BE2C (cell line): ENCODE data around the gene RNF135.

Experiments used
- DNase-seq: peaks from one replicate; pipeline ENCODE4 v3.0.0-alpha.2; 2020
- H3K27me3 ChIP-seq: fragments of 250-450 bp; sonication (Bioruptor Pico); 2 replicates; pipeline ENCODE4 v1.5.1; 2020; ENCODE audit warnings: mild to moderate bottlenecking
- H3K36me3 ChIP-seq: fragments of 250-450 bp; sonication (Bioruptor Pico); 2 replicates; pipeline ENCODE4 v1.5.1; 2020; ENCODE audit warnings: mild to moderate bottlenecking
- H3K4me1 ChIP-seq: fragments of 250-450 bp; sonication (Bioruptor Pico); 2 replicates; pipeline ENCODE4 v1.5.1; 2020
- H3K4me3 ChIP-seq: 2 replicates; pipeline ENCODE4 v1.5.1; 2011; ENCODE audit warnings: low read depth, low read length
- H3K9me3 ChIP-seq: fragments of 250-450 bp; sonication (Bioruptor Pico); 2 replicates; pipeline ENCODE4 v1.5.1; 2020
- TF ChIP-seq, protein P1 (sequence below): IDR thresholded peaks from 2 replicates; pipeline ENCODE4 v1.5.1; 2012; ENCODE audit warnings: mild to moderate bottlenecking, low read depth, low read length

Gene RNF135

DNA sequence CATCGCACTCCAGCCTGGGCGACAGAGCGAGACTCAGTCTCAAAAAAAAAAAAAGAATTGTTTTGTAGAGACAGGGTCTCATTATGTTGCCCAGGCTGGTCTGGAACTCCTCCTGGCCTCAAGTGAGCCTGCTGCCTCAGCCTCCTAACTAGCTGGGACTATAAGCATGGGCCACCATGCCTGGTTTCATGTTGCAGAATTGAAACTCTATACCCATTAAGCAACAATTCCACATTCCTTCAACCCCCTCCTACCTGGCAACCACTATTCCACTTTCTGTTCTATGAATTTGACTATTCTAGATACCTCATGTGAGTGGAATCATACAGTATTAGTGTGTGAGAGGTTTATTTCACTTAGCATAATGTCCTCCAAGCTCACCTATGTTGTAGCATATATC is 24.5 kb downstream of the RNF135 start:
- Histone ChIP-seq H3K4me3 (no peak overlapping the region), H3K9me3 (no peaks in the 10 kb centered on the region), H3K27me3 (no peaks in the 10 kb centered on the region), H3K4me1 (no peaks in the 10 kb centered on the region), H3K36me3 (no peaks in the 10 kb centered on the region)
- TF ChIP-seq, protein P1, sequence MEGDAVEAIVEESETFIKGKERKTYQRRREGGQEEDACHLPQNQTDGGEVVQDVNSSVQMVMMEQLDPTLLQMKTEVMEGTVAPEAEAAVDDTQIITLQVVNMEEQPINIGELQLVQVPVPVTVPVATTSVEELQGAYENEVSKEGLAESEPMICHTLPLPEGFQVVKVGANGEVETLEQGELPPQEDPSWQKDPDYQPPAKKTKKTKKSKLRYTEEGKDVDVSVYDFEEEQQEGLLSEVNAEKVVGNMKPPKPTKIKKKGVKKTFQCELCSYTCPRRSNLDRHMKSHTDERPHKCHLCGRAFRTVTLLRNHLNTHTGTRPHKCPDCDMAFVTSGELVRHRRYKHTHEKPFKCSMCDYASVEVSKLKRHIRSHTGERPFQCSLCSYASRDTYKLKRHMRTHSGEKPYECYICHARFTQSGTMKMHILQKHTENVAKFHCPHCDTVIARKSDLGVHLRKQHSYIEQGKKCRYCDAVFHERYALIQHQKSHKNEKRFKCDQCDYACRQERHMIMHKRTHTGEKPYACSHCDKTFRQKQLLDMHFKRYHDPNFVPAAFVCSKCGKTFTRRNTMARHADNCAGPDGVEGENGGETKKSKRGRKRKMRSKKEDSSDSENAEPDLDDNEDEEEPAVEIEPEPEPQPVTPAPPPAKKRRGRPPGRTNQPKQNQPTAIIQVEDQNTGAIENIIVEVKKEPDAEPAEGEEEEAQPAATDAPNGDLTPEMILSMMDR: no peak
- no peak for DNase-seq

DNA sequence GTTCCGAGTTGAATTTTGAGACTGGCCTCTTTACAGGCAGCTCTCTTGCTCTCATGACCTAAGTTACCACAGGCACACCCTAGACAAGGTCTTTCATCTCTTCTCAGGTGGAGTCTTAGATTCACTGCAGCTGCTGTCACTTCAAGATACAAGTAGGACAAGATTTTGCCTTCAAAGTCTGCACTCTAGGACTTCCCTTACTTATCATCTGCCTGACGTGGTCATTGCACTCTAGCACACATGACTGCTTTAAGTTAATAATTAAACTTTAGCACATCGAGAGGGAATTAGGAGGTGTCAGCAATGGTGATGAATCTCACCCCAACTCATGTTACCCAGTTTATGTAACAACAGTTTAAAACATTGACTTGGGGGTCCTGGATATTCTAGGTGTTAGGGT is 25.6 kb downstream of the RNF135 start:
- TF ChIP-seq, protein P1: no peak
- Histone ChIP-seq H3K9me3 (no peaks in the 10 kb centered on the region), H3K4me3 (no peak overlapping the region), H3K4me1 (no peaks in the 10 kb centered on the region), H3K27me3 (no peaks in the 10 kb centered on the region), H3K36me3 (no peaks in the 10 kb centered on the region)
- no peak for DNase-seq

DNA sequence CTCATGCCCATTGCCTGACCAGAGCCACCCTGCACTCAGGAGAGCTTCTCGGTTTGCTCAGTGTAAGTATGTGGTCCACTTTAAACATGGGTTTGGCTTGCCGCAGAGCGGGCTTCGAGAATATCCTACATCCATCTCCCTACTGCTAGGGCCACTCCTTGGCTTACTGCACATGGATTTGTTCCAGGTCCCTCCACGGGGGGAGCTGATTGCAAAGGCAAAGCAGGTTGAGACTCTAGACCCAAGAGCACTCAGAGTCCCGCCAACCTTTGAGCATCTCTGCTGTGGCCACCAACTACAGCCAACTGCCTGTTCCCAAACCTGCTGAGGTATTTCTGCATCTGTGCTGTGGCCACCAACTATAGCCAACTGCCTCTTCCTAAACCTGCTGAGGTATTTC is 26.4 kb downstream of the RNF135 start:
- H3K4me1 ChIP-seq: no peaks in the 10 kb centered on the region
- TF ChIP-seq, protein P1: no peak
- no peaks in the 10 kb centered on the region for H3K27me3 ChIP-seq
- no peaks in the 10 kb centered on the region for H3K9me3 ChIP-seq
- DNase-seq: no peak
- no peaks in the 10 kb centered on the region for H3K36me3 ChIP-seq
- no peak overlapping the region for H3K4me3 ChIP-seq

DNA sequence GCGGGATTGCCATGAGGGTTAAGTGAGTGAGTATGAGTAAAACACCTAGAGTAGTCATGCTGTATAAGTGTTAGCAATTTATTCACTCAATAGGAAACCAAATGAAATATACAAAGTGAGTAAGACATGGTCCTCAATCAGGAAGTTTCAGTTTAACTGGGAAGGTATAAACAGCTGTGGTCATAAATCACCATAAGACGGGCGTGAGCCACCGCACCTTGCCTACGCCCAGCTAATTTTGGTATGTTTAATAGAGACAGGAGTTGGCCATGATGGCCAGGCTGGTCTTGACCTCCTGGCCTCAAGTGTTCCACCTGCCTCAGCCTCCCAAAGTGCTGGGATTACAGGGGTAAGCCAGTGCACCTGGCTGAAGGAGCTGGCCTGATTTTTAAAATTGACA is 27.0 kb downstream of the RNF135 start:
- Histone ChIP-seq H3K27me3 (no peaks in the 10 kb centered on the region), H3K4me1 (no peaks in the 10 kb centered on the region), H3K36me3 (no peaks in the 10 kb centered on the region), H3K9me3 (no peaks in the 10 kb centered on the region), H3K4me3 (no peak overlapping the region)
- TF ChIP-seq, protein P1: no peak
- no peak for DNase-seq

DNA sequence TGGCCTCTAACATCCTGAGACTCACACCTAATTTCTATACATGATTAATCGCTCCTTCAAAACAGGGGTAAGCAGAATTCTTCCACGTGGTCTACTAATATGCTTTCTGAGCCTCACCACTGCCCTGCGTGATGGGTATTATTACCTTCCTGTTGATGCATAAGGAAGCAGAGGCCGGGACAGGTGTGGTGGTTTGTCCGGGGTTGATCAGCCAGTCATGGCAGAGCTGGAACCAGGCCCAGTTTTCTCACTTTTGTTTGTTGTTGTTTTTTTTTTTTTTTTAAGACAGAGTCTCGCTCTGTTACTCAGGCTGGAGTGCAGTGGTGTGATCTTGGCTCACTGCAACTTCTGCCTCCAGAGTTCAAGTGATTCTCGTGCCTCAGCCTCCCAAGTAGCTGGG is 31.2 kb downstream of the RNF135 start:
- TF ChIP-seq, protein P1: no peak
- Histone ChIP-seq H3K36me3 (no peaks in the 10 kb centered on the region), H3K9me3 (no peaks in the 10 kb centered on the region), H3K4me3 (no peak overlapping the region), H3K27me3 (no peaks in the 10 kb centered on the region), H3K4me1 (no peaks in the 10 kb centered on the region)
- DNase-seq: no peak

DNA sequence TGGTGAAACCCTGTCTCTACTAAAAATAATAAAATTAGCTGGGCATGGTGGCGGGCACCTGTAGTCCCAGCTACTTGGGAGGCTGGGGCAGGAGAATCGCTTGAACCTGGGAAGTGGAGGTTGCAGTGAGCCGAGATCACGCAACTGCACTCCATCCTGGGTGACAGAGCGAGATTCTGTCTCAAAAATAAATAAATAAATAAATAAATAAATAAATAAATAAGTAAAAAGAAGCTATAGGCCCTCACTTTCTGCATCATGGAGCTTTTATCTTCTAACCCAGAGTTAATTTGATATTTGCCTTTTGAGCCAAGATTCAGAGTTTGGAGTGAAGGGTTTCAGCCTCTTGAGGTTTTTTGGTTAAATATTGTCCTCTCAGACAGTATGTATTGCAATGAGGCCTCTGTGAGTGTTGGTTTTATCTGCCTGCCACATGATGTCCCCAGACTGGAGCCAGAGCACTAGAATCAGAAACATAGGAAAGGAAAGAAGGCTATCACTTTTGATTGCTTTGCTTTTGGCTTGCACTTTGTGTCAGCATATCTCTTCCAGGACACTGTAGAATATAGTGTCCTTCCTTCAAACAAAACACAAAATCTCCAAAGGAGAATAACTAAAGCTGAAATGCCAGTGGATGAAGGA is 32.5 kb downstream of the RNF135 start:
- TF ChIP-seq, protein P1: no peak
- no peaks in the 10 kb centered on the region for H3K36me3 ChIP-seq

More for the DNA sequence above, 32.5 kb downstream of the RNF135 start:
- Histone ChIP-seq H3K9me3 (no peaks in the 10 kb centered on the region), H3K27me3 (no peaks in the 10 kb centered on the region), H3K4me1 (no peaks in the 10 kb centered on the region), H3K4me3 (no peak overlapping the region)
- DNase-seq: no peak
